K562 (cell line): Measurements from ENCODE around the gene BTRC.

Experiments
- EGR1 ChIP-seq: fragments of 450-650 bp; conservative IDR thresholded peaks from 2 replicates; pipeline ENCODE4 v1.6.1; 2017; ENCODE audit warnings: mild to moderate bottlenecking
- MXD1 ChIP-seq: fragments of 250-450 bp; sonication (Bioruptor Pico); IDR thresholded peaks from 2 replicates; pipeline ENCODE4 v1.8.0; 2021; ENCODE audit warnings: borderline replicate concordance, mild to moderate bottlenecking, moderate library complexity; ENCODE audit not compliant: poor library complexity, severe bottlenecking
- POLR2A ChIP-seq: fragments of 450-650 bp; conservative IDR thresholded peaks from 2 replicates; pipeline ENCODE4 v1.6.1; 2016
- POLR2AphosphoS5 ChIP-seq: IDR thresholded peaks from 2 replicates; pipeline ENCODE4 v1.6.1; 2011; ENCODE audit warnings: mild to moderate bottlenecking, low read depth, low read length, moderate library complexity; ENCODE audit not compliant: control insufficient read depth, insufficient read depth
- TARDBP ChIP-seq: fragments of 450-650 bp; IDR thresholded peaks from 2 replicates; pipeline ENCODE4 v1.6.1; 2016
- TCF7L2 ChIP-seq: fragments of 150-350 bp; IDR thresholded peaks from 2 replicates; pipeline ENCODE4 v1.6.1; 2016; ENCODE audit warnings: low read depth, mild to moderate bottlenecking, low read length, moderate library complexity
- ZFP30 ChIP-seq: fragments of 250-450 bp; sonication (Bioruptor Pico); IDR thresholded peaks from 2 replicates; pipeline ENCODE4 v1.8.0; 2022; ENCODE audit warnings: moderate library complexity, mild to moderate bottlenecking, inconsistent platforms, borderline replicate concordance

GRCh38 chr10:101552442-101552841 is 198.5 kb downstream of the BTRC start:
- no peak for TF ChIP-seq EGR1
- no peak for TF ChIP-seq TCF7L2
- no peak for TF ChIP-seq POLR2A
- TF ChIP-seq POLR2AphosphoS5: no peak
- no peak for TF ChIP-seq ZFP30 (CRISPR knock-in tag)
- TF ChIP-seq TARDBP: no peak
- TF ChIP-seq MXD1 (CRISPR knock-in tag): no peak
